GM21723 (cell line): ENCODE measurements around the gene DUSP2.

Experiments
- ATAC-seq: cut with Tn5 transposase; IDR thresholded peaks from one replicate; pipeline ENCODE4 v1.9.1; 2021; ENCODE audit warnings: mild to moderate bottlenecking, moderate library complexity; ENCODE audit not compliant: unreplicated experiment

DUSP2 gene

GRCh38 chr2:96131813-96132745 lies 13.2 kb downstream of the DUSP2 start:
- no peak for ATAC-seq

GRCh38 chr2:96131152-96131812 lies 14.0 kb downstream of the DUSP2 start:
- ATAC-seq, result no peak

- ATAC-seq, result no peak
Observed at GRCh38 chr2:96130483-96130882, 14.8 kb downstream of the DUSP2 start.

GRCh38 chr2:96129528-96130120 lies 15.6 kb downstream of the DUSP2 start:
- no peak for ATAC-seq

- ATAC-seq, result no peak
Observed at GRCh38 chr2:96128456-96128855, 16.8 kb downstream of the DUSP2 start.

- ATAC-seq, result no peak
Observed at GRCh38 chr2:96124406-96125265, 20.6 kb downstream of the DUSP2 start.

- ATAC-seq, result no peak
Observed at GRCh38 chr2:96123936-96124335, 21.3 kb downstream of the DUSP2 start.

GRCh38 chr2:96123290-96123689 lies 21.9 kb downstream of the DUSP2 start:
- ATAC-seq, result no peak

- ATAC-seq, result no peak
Observed at GRCh38 chr2:96122391-96122790, 22.8 kb downstream of the DUSP2 start.

- ATAC-seq, result no peak
Observed at GRCh38 chr2:96121414-96121813, 23.8 kb downstream of the DUSP2 start.

GRCh38 chr2:96120991-96121390 lies 24.2 kb downstream of the DUSP2 start:
- no peak for ATAC-seq

- no peak for ATAC-seq
Observed at GRCh38 chr2:96120091-96120720, 25.0 kb downstream of the DUSP2 start.

GRCh38 chr2:96119389-96119751 lies 25.9 kb downstream of the DUSP2 start:
- ATAC-seq, result no peak

- no peak for ATAC-seq
Observed at GRCh38 chr2:96118698-96119388, 26.4 kb downstream of the DUSP2 start.

GRCh38 chr2:96117701-96118588 lies 27.3 kb downstream of the DUSP2 start:
- ATAC-seq, result no peak

GRCh38 chr2:96116879-96117533 lies 28.2 kb downstream of the DUSP2 start:
- peak; percentile 73 for ATAC-seq

GRCh38 chr2:96116424-96116878 lies 28.8 kb downstream of the DUSP2 start, which contains the start of gene ADRA2B:
TSS of gene ADRA2B (minus strand) at chr2:96116571. CDS start at chr2:96116149, 422 bp downstream.
- peak; percentile 60 for ATAC-seq
